Amniotic epithelial cell (primary cell): ENCODE measurements around the gene SLC9C1.

Experiments
- DNase-seq: peaks from one replicate; pipeline ENCODE4 v3.0.0-alpha.2; 2010; ENCODE audit warnings: low read depth

SLC9C1 gene

DNA sequence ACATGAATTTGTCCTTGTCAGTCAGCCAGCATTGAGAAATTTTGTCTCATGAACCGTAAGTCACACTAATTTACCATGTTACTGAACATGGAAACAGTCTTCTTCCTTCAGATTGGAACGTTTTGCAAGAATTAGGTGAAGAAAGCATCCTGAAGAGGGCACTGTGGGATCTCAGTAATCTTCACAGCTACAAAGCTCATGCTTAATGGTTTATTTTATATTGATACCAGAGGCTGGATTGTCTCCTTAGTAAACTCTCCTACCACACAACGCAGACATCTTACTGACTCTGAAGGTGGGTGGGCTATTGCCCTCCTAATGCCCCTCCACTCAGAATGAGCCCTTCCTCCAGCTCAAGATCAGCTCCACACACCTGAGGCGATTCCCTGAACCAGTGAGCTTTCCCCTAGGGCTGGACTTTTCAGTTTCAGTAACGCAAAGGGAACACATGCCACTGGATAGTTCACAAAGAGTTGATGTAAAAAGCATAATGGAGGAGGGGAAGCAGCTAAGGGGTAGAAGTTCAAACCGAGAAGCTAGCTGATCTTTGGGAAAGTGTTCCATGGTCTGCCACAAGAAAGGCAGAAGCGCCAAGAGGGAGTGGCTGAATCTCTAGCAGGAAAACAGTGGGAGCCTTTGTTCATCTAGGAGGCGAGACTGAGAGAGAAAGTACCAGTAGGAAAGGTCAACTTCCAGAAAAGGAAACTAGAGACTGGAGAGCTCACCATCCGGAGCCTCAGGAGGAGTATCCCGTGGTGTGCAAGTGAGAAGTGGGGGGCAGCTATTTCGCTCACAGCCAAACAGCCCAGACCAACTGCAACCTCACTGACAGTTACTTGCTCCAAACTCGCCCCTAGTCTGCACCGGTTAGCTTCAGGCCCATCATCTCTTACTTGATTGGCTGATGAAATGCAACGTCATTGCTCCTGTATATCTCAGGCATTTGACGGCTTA, at the start of gene SLC9C1:
TSS of gene SLC9C1 (minus strand) at position 849 of the 954 bp plus-strand sequence. CDS start 7,425 bp downstream, outside the sequence.
- peak; percentile 84 for DNase-seq

DNA sequence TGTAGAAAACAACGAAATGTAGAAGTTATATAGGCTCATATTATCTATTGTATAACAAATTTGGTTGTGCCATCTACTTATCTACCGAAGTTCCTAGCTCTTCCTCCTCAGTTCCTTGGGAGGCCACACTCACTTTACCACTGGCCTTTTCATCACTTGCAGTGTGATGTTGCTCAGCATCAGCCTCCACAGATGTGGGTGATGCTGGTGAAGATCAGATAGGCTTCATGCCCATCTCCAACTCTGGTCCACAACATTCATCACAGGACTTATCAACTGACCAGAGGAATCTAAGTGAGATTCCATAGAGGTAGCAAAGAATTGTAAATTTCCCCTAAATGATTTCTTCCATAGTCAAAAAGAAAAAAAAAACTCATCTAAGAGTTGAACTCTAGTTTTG, 47.4 kb upstream of the SLC9C1 start:
- DNase-seq, result peak; percentile 78

GRCh38 chr3:112339609-112340008, 45.6 kb upstream of the SLC9C1 start:
- DNase-seq, result no peak

DNA sequence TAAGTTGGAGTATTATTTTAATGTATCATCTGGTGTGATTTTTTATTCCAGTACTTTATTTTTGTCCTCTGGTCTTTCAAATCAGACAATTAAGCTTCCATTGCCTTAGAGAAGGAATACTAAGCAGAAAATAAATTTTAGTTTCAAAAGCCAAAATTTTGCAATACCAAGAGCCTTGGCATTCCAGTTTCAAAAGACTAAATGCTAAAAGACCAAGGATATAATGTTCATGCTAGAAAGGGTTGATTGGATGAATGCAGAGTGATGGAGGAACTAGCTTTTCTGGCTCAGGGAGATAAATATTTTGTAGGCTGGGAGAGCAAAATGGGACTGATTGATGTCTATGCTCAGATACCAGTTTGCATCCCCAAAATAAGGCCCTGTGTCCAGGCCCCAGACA, 45.1 kb upstream of the SLC9C1 start:
- DNase-seq, result peak; percentile 51

DNA sequence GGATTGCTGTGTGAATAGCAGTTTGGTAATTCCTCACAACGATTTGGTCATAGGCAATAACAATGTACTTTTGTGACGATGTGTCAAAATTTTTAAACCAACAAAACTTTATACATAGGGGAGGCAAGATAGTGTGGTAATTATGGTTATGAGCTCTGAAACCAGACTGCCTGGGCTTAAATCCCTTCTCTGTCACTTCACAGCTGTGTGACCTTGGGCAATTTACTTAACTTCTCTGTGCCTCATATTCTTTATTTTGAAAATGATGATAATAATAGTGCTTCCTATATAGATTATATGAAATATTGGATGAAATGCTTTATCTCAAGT, 44.7 kb upstream of the SLC9C1 start:
- DNase-seq, result no peak

DNA sequence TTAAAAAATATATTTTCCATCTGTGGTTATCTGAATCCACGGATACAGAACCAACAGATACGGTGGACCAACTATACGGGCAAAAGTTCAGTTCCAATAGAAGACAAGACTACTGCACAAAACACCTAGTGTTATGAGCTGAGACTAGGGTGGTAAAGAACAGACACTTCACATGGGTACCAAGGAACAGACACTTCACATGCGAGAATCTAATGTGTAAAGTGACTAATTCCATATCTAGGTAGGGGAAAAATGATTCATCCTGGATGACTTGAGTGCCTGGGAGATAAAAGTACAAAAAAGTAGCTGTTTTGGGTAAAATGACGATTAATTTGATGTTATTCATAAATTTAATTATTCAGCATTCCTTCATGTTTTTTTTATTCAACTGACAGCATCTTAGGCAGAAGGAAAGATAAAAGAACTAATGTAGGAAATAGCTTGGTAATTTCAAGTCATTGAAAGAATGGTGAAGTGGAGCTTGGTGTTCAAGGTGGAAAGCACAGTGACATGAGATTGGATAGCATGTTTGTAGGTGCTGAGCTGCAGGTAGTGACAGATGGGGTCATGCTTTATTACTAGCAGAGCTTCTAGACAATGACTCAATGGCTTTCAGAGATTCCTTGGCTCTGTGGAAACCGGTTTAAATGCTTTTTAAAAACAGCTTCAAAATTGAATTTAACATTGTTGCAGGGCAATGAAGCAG, 44.2 kb upstream of the SLC9C1 start:
- DNase-seq, result no peak

DNA sequence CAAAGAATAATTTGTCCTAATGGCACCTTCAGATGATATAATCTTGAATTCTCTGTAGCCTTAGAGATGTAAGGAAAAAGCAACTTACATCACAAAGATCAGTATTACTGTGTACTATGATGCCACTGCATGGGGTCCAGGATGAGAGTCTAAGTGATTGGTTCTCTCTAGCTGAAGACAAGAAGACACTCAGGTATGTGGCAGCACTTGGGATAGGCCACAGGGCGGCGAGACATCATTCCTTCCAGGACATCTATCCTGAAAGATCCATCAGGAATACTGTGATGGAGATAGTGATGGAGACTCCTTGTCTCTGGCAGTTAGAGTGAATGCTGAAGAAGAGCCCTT, 41.4 kb upstream of the SLC9C1 start:
- DNase-seq, result no peak

GRCh38 chr3:112334691-112335433, 40.8 kb upstream of the SLC9C1 start:
- DNase-seq, result peak; percentile 70

DNA sequence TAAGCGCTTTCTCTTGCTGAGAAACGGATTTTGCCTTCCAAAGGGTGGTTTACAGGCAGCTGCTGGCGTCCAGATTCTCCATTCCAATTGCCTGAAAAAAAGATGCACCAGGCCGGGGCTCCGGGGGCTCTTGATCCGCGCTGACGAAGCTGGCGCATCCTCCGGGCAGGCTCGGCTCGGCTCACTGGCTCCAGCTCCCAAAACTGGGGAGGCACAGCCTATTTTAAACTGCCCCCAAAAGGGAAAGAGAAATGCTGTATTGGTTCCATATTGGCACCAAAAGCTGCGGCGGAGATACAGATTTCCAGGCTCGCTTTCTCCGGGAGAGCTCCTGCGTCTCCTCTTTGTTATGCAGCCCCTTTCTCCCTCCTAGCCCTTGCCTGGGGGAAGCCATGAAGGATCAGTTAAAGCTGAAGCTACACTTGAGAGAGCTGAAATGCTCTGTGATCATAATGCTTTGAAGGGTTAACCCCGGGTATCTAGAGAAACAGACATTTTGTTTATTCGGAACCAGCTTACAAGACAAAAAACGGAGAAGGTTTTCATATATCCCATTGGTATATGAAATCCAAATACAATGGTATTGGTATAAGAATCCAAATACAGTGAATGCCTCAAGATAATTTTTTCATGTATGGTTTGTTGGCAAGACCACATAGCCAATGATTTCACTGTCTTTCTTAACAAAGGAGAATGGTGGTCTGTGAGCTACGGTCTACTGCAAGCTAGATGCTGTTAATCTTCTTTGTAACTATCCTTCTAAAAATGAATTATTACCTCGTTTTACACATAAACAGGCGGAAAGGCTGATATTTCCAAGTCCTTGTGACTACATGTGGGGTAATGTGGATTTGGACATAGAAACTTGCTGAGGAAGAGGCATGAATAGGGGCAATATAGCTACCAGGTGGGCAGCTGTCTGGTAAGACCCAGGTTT, 39.6 kb upstream of the SLC9C1 start:
- peak; percentile 67 for DNase-seq

- peak; percentile 47 for DNase-seq
Observed at GRCh38 chr3:112333002-112333380, 39.0 kb upstream of the SLC9C1 start, which contains the start of gene CD200. Gene CD200, plus strand, starts transcription at chr3:112333156. Its CDS starts 57 bp downstream, at chr3:112333213.

DNA sequence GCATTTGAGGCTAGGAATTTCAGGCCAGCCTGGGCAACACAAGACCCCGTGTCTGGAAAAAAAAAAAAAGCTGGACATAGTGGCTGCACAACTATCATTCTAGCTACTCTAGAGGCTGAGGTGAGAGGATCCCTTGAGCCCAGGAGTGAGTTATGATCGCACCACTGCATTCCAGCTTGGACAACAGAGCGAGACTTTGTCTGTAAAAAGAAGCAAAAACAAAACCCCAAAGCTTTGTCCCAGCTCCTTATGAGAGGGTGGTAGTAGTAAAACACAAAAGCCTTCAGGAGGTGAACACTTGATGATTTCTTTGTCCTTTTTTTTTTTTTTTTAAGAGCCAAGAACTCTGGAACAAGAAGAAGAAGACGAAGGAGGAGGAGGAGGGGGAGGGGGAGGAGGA, 37.8 kb upstream of the SLC9C1 start:
- DNase-seq, result no peak

DNA sequence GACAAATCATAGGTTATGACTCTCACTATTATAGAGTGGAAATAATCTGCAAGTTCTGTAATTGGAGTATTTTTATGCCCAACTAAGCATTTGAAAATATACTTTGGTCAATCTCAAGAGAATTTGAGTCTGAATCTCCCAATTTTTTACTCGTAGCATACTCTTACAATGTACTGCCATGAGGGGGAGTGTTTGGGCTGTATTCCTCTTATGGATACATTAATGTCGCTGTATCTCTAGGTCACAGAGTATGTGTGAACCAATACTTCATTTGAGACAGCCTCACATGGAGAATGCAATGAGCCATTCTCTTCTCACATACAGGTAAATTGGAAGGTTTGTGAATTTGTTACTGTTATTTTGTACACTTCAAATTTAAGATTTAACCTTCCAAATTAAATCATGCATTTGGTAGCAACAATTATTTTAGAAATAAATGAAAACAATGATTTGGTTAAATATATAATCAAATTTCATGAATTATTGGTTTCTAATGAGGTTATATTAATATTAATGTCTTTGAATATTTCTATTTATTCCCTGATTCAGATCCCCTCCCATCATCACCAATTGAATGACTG, 33.4 kb upstream of the SLC9C1 start:
- DNase-seq, result peak; percentile 68

- DNase-seq, result no peak
Observed at GRCh38 chr3:112321867-112322652, 28.0 kb upstream of the SLC9C1 start.

DNA sequence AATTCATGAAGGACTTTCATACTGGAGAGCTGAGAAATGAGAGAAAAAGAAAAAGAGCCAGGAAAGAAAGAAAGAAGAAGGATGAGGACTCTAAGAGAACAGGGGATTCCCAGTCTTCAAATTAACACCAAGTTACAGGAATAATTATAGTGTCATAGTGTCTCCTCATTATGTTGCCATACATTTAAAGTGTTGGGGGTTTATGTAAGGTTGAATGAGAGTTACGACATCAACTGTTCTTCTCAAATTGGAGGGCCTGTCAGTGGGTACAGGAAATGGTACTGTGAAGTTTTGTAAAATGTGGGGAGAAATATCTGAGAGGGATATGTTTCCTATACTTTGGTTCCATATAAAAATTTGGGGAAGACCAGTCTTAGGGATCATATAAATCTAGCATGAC, 26.7 kb upstream of the SLC9C1 start:
- DNase-seq, result no peak

DNA sequence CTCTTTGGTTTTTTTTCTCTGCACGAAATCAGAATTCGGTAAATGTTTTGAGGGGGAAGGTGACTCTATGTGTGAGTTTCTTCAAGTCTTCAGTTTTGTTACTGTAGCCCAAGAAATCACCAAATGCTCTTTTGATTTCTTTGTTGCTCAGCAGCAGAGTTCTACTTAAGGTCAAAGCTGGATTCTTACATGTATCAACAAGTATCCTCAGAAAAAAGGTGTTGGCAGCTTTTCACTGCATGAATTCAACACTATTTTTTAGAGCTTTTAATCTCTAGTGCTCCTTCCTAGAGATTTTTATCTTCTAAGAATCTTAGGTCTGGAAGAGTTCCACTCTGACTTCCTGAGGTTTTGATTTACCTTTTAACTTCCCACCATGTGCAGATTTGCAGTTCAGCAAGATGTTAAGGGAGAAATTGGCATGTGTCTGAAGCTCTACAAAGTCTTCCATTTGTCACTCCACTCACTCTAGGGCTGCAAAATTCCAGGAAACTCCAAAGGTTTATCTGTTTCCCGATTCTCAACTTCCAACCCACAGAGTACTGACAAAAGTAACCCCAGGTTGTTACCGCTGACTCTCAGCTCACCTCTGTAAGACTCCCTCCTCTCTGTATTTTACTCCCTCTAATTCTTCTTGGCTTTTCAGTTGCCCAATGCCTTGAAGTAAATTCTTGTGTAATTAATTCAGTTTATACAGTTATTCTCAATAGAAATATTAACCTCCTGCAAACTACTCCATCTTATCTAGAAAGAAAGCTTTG, 25.7 kb upstream of the SLC9C1 start:
- DNase-seq, result no peak

DNA sequence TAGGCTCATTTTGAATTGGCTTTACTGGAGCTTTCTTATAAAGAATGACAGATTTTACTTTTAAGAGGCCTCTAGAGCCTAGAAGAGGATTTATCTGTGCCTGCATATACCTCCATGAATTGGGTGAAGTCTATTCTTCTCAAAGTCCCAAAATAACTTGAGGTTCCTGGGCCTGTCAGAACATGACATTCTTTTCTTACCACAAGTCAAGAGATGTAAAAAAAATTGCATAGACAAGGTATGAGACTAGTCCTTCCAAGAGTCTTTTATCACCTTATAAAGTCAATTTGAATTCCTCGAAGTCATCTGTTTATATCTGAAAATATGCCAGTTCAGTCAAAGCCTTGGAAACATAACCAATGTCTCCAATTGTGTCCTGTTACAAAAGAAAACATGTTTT, 21.8 kb upstream of the SLC9C1 start:
- no peak for DNase-seq

- no peak for DNase-seq
Observed at GRCh38 chr3:112314649-112315048, 20.6 kb upstream of the SLC9C1 start.

- peak; percentile 86 for DNase-seq
Observed at GRCh38 chr3:112308151-112308911, 14.3 kb upstream of the SLC9C1 start.

- DNase-seq, result no peak
Observed at GRCh38 chr3:112307557-112307956, 13.5 kb upstream of the SLC9C1 start.
